Mucosa of stomach (tissue), 1 donor: Measurements from ENCODE around the gene C11orf87.

Source experiments
- H3K27me3 ChIP-seq: one replicate; pipeline ENCODE4 v1.7.0; 2013; ENCODE audit warnings: mild to moderate bottlenecking, low read length; ENCODE audit not compliant: control insufficient read depth, insufficient read depth
- H3K36me3 ChIP-seq: one replicate; pipeline ENCODE4 v1.7.0; 2013; ENCODE audit warnings: low read length; ENCODE audit not compliant: control insufficient read depth, insufficient read depth
- H3K4me1 ChIP-seq: one replicate; pipeline ENCODE4 v1.7.0; 2013; ENCODE audit warnings: mild to moderate bottlenecking, low read length; ENCODE audit not compliant: control insufficient read depth, insufficient read depth
- H3K4me3 ChIP-seq: one replicate; pipeline ENCODE4 v1.7.0; 2013; ENCODE audit warnings: low read length
- H3K9ac ChIP-seq: one replicate; pipeline ENCODE4 v1.7.0; 2013; ENCODE audit warnings: mild to moderate bottlenecking, low read length, moderate library complexity
- H3K9me3 ChIP-seq: one replicate; pipeline ENCODE4 v1.7.0; 2013; ENCODE audit warnings: mild to moderate bottlenecking, low read length, moderate library complexity; ENCODE audit not compliant: control insufficient read depth
- donor health status: Pancreatic carcinoma.

The C11orf87 gene

DNA sequence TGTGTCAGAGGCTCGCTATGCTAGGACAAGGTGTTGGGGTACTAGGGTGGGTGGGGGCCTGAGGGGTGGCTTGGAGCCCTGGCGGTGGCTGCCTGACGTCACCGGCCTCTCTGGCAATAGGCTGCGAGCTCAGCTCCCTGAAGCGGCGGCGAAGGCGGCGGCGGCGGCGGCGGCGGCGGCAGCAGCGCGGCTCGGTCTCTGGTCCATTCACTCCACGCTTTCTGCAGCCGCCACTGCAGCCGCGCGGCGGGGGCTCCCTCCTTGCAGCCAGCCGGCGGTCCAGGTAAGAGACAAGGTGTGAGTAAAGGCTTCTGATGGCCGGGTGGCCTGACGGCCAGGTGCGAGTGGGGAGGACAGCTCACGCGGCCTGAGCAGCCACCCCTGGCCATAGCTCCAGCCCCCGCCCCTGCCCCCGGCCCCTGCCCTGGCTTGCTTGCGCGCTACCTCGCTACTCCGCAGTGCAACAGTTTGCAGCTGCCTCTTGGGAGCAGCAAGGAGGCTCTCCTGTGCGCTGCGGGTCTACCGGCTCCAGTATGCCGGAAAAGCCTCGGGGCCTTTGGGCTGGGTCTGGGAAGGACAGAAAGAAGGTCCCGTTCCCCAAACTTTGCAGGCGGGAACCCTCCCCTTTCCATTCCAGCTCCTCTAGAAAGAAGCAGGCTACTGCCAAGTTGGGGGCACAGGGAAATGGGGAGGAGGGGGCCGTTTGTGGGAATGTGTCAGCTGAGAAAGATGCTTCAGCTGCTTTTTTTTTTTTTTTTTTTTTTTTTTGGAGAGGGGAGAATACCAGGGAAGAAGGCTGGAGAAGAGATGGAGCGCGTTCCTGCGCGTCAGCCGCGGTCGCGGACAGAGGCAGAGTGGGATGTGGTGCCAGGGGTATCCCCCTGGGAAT is at the start of gene C11orf87:
Gene C11orf87, plus strand, starts transcription at position 210 of the 889 bp plus-strand sequence. CDS start 1,444 bp downstream, outside the sequence.
- Histone ChIP-seq H3K4me1 (no peaks in the 10 kb centered on the region), H3K9ac (no peak within 1 kb of the TSS), H3K9me3 (no peaks in the 10 kb centered on the region), H3K27me3 (peaks cover 26% of the 10 kb centered on the region), H3K36me3 (no peaks in the 10 kb centered on the region), H3K4me3 (no peak within 1 kb of the TSS)

DNA sequence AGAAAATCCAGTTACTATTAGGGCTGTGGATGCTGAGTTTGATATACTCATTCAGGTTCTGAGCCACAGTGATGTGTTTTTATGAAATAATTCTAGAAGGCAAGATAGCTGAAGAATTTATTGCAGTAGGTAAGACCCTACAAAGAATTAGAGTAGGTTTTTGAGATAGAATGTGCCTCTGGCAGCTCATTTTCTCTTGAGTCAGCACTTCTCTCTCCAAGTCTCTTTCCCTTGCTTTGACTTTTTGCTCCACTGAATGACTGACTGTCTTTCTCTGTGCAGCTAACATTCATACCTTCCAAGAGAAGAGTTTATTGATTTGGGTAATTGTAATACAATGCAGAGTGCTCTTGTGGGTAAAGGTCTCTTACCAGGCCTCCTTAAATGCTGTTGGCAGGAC is 48.0 kb upstream of the C11orf87 start:
- H3K9ac ChIP-seq, result no peak overlapping the region
- no peaks in the 10 kb centered on the region for H3K27me3 ChIP-seq
- H3K9me3 ChIP-seq, result no peaks in the 10 kb centered on the region
- no peaks in the 10 kb centered on the region for H3K4me1 ChIP-seq
- no peaks in the 10 kb centered on the region for H3K36me3 ChIP-seq
- no peak overlapping the region for H3K4me3 ChIP-seq

GRCh38 chr11:109374441-109374840 is 47.5 kb upstream of the C11orf87 start:
- Histone ChIP-seq H3K4me1 (no peaks in the 10 kb centered on the region), H3K27me3 (no peaks in the 10 kb centered on the region), H3K36me3 (no peaks in the 10 kb centered on the region), H3K4me3 (no peak overlapping the region), H3K9ac (no peak overlapping the region), H3K9me3 (no peaks in the 10 kb centered on the region)

DNA sequence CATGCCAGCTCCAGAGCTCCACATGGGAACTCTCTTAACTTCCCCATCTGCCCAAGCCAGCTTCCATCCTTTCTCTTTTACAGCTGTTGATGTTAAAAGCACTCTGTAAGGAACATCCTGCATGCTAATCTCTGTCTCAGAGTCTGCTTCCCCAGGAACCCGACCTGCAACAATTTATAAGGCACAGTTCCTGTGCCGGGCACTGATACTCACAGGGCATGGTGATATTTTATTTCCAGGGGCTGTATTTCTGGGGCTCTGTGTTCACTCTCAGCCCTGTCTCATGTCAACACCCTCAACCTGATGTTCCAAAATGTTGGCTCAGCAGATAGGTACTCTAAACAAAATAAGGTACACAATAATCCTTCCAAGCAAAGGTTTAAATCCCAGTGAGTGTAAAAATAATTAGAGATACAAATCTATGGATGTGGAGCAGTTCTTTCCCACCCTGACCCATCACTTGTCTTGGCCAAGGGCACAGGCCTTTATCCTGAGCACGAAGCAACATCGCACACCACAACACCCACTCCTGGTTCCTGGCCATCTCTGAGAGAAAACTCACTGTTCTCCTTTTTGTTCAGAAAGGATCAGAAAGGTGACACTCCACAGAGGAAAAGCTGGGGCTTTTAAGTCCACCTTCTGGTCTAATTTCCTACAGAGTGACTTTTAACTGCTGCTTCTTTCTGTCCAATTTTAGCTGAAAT is 44.8 kb upstream of the C11orf87 start:
- no peaks in the 10 kb centered on the region for H3K27me3 ChIP-seq
- H3K4me1 ChIP-seq, result no peaks in the 10 kb centered on the region
- H3K9me3 ChIP-seq, result no peaks in the 10 kb centered on the region
- no peak overlapping the region for H3K4me3 ChIP-seq
- H3K9ac ChIP-seq, result no peak overlapping the region
- no peaks in the 10 kb centered on the region for H3K36me3 ChIP-seq

DNA sequence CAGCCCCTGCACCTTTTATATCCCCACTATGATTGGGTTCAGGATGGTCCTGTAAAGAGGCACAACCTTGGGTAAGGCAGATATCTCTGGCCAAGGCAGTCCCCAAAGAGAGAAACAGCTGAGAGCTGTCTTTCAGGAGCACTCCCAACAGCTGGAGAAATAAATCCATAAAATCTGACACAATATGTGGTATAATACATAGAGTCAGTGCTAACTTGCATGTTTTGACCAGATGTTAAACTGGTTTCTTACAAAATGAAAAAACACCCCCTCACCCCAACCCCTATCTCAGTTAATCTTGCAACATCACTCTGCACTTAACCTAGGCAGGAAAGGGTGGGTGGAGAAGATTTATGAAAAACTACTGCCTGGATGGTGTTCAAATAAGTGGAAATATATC is 44.0 kb upstream of the C11orf87 start:
- Histone ChIP-seq H3K4me1 (no peaks in the 10 kb centered on the region), H3K36me3 (no peaks in the 10 kb centered on the region), H3K9me3 (no peaks in the 10 kb centered on the region), H3K27me3 (no peaks in the 10 kb centered on the region), H3K9ac (no peak overlapping the region), H3K4me3 (no peak overlapping the region)

- H3K36me3 ChIP-seq, result no peaks in the 10 kb centered on the region
- no peaks in the 10 kb centered on the region for H3K9me3 ChIP-seq
- no peak overlapping the region for H3K4me3 ChIP-seq
- no peak overlapping the region for H3K9ac ChIP-seq
- no peaks in the 10 kb centered on the region for H3K27me3 ChIP-seq
- no peaks in the 10 kb centered on the region for H3K4me1 ChIP-seq
Measured at GRCh38 chr11:109383306-109383705, 38.7 kb upstream of the C11orf87 start.

DNA sequence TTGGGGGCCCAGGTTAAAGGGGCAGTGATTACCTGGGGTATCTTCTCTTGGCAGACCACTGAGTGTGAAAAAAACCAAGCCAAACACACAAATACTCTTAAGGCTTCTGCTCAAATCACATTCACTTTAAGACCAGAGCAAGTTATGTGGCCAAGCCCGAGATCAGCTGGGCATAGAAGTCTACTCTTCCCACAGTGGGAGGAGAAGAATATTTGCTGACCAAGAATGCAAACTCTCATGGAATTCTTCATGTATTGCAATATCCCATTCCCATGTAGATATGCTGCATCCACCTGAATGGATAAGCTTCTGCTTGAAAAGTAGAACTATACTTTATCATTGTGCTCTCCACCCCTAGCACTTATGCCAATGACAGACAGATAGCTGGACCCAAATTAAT is 37.1 kb upstream of the C11orf87 start:
- H3K9me3 ChIP-seq, result no peaks in the 10 kb centered on the region
- no peak overlapping the region for H3K9ac ChIP-seq
- H3K27me3 ChIP-seq, result no peaks in the 10 kb centered on the region
- H3K36me3 ChIP-seq, result no peaks in the 10 kb centered on the region
- H3K4me1 ChIP-seq, result no peaks in the 10 kb centered on the region
- no peak overlapping the region for H3K4me3 ChIP-seq

GRCh38 chr11:109388982-109389381 is 33.0 kb upstream of the C11orf87 start:
- Histone ChIP-seq H3K27me3 (no peaks in the 10 kb centered on the region), H3K4me1 (no peaks in the 10 kb centered on the region)

DNA sequence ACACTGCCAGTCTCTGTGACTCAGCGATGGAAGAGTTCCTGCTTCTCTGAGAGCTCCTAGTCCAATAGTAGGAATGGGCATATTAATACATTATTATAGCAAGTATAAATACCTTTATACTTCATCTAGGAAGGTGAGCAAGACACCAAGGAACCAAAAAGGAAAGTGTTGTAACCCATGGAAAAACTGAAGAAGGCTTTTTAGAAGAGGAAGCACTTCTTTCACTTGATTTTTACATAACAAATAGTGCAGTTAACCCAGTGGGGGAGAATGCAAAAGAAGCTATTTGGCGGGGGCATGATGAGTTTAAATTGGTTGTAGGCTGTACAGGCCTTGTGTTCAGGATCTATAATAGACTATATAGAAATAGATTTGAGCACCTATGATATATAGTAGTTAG is 31.2 kb upstream of the C11orf87 start:
- Histone ChIP-seq H3K9ac (no peak overlapping the region), H3K4me3 (no peak overlapping the region), H3K36me3 (no peaks in the 10 kb centered on the region), H3K27me3 (no peaks in the 10 kb centered on the region), H3K9me3 (no peaks in the 10 kb centered on the region), H3K4me1 (no peaks in the 10 kb centered on the region)

More at GRCh38 chr11:109388982-109389381, 33.0 kb upstream of the C11orf87 start:
- Histone ChIP-seq H3K9ac (no peak overlapping the region), H3K36me3 (no peaks in the 10 kb centered on the region), H3K4me3 (no peak overlapping the region), H3K9me3 (no peaks in the 10 kb centered on the region)

DNA sequence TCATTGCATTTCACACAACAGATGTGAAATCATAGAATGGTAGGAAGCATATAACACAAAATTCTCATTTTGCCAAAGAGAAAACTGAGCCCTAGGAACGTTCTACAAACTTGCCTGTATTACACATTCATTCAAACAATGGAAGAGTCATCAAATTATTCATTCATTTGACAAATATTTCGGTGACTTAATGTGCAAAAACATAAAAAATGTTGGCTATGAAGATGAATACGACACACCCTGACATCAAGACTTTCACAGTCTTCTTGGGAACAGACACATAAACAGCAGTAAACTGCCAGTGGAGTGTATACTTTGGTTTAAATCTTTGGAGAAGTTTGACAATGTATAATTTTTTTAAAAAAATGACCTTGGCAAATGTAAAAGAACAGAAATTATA is 20.4 kb upstream of the C11orf87 start:
- Histone ChIP-seq H3K9ac (no peak overlapping the region), H3K4me3 (no peak overlapping the region), H3K9me3 (no peaks in the 10 kb centered on the region), H3K36me3 (no peaks in the 10 kb centered on the region), H3K27me3 (no peaks in the 10 kb centered on the region), H3K4me1 (no peaks in the 10 kb centered on the region)

- H3K4me1 ChIP-seq, result no peaks in the 10 kb centered on the region
- H3K36me3 ChIP-seq, result no peaks in the 10 kb centered on the region
- no peak overlapping the region for H3K9ac ChIP-seq
- H3K4me3 ChIP-seq, result no peak overlapping the region
- no peaks in the 10 kb centered on the region for H3K9me3 ChIP-seq
- no peaks in the 10 kb centered on the region for H3K27me3 ChIP-seq
Measured at GRCh38 chr11:109405671-109406070, 16.3 kb upstream of the C11orf87 start.

DNA sequence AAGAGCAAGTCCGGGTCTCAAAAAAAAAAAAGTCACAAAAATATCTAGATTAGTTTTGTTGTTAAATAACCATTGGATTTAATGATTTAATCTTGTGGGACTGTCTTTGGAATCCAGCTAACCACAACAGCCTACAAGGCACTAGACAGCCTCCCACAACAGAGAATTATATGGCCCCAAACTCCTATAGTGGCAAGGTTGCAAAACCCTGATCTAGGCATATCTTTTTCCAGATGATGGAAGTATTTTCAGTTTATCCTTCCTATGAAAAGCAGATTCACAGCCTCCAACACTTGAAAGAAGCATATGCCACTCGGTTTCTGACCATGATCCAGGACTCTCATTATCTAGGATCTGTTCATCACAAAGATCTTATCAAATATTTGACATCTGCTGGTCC is 5.4 kb upstream of the C11orf87 start:
- no peaks in the 10 kb centered on the region for H3K4me1 ChIP-seq
- no peak overlapping the region for H3K4me3 ChIP-seq
- H3K9ac ChIP-seq, result no peak overlapping the region
- H3K27me3 ChIP-seq, result peaks cover 4% of the 10 kb centered on the region
- H3K36me3 ChIP-seq, result no peaks in the 10 kb centered on the region
- H3K9me3 ChIP-seq, result no peaks in the 10 kb centered on the region
